ENCODE measurements around the gene TTC5.

GRCh38 chr14:20345366-20345765 lies 39.6 kb upstream of the TTC5 start:
- TF ChIP-seq, protein P1, sequence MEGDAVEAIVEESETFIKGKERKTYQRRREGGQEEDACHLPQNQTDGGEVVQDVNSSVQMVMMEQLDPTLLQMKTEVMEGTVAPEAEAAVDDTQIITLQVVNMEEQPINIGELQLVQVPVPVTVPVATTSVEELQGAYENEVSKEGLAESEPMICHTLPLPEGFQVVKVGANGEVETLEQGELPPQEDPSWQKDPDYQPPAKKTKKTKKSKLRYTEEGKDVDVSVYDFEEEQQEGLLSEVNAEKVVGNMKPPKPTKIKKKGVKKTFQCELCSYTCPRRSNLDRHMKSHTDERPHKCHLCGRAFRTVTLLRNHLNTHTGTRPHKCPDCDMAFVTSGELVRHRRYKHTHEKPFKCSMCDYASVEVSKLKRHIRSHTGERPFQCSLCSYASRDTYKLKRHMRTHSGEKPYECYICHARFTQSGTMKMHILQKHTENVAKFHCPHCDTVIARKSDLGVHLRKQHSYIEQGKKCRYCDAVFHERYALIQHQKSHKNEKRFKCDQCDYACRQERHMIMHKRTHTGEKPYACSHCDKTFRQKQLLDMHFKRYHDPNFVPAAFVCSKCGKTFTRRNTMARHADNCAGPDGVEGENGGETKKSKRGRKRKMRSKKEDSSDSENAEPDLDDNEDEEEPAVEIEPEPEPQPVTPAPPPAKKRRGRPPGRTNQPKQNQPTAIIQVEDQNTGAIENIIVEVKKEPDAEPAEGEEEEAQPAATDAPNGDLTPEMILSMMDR (IDR thresholded peaks at IDR 0.05): no peak
- TF ChIP-seq POLR2A (IDR thresholded peaks at IDR 0.05) (no peak), POLR2AphosphoS5 (IDR thresholded peaks at IDR 0.05) (no peak), EP300 (IDR thresholded peaks at IDR 0.05) (no peak)

Measured in stomach (tissue), 4 donors.